NCI-H1417 (cell line): ENCODE measurements around the gene EBPL.
"Not testable (repeated sequence)": the region's sequence is repeated elsewhere in the genome, so short reads cannot be mapped to it uniquely, and the experiment has no call there.

Experiments
- DNase-seq, 3 experiments: peaks; one replicate each; lab custom pipeline; 2025; lab: John Stamatoyannopoulos, UW

Gene EBPL

GRCh38 chr13:49635599-49636433 lies 55.5 kb downstream of the EBPL start:
- peak in 1 of 3 experiments; percentile 48 for DNase-seq

- DNase-seq: no peak
Observed at GRCh38 chr13:49633710-49634109, 57.6 kb downstream of the EBPL start.

DNA sequence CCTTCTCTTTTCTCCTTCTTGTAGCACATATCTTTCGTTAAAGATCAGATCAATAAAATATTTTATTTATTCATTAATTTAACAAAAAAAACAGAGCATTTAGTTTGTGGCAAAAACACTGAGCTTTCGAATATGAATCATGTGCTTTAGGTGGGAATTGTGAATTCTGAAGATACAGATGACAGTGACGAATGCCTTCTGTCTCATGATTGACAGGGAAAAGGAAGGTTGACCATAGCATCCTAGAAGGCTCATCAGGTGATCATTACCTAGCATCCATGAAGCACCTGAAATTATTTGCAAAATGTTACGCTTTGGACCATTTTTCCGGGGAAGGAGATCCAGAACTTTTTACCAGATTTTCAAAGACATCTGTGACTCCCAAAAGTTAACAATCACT lies 59.1 kb downstream of the EBPL start:
- no peak for DNase-seq

- no peak for DNase-seq
Observed at GRCh38 chr13:49630580-49630979, 60.7 kb downstream of the EBPL start.

DNA sequence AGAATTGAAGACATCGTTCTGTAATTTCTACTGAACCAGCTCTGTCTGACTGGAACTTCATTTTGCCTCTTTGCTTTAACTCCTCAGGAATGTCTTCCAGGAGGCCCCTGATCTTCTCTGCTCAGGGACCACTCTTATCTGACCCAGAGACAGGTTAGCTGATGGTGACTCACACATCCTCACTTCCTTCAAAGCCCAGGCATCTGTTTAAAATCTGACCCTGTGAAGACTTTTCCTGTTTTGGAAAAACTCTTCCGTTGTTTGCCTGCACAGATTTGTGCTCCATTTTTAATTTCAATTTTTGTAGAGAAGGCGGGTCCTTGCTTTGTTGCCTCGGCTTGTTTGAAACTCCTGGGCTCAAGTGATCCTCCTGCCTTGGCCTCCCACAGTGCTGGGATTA lies 61.3 kb downstream of the EBPL start:
- DNase-seq: no peak

GRCh38 chr13:49629196-49629938 lies 61.9 kb downstream of the EBPL start:
- DNase-seq: no peak

GRCh38 chr13:49627831-49628652 lies 63.2 kb downstream of the EBPL start, which contains the start of gene ARL11:
Gene ARL11, plus strand, starts transcription at chr13:49628507. Its CDS starts 1,941 bp downstream, at chr13:49630448.
- DNase-seq: peak in 1 of 3 experiments; percentile 7

DNA sequence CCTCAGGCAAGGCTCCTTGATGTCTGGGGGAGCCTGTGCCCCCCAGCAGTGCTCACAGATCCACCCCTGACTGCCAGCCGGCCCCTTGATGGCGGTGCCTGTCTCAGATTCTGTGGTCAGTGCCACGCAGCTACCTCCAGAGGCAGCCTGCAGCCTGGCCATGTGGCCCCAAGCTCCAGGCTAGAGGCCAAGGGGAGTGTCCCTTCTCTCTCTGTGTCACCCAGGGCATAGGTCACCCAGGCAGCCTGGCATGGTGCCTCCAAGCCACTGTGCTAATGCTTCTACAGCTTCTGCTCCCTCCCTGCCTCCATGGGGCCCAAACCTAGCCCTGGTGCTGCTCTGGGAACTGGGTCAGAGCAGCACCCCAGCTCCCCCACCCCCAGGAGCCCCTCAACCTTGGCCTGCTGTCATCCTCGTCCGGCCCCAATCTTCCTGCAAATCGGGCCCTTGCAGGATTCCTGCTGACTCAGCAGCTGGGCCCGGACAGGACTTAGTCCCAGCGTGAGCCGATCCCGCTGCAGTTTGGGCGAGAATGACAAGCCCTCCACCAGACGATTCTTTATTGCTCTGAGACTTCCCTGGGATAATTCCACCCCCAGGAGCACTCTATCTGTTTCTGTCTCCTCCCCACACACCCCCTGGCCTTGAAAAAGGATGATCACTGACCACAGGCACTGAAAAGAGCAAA lies 65.8 kb downstream of the EBPL start:
- no peak for DNase-seq

- DNase-seq: no peak
Observed at GRCh38 chr13:49624229-49624628, 67.1 kb downstream of the EBPL start.

- no peak for DNase-seq
Observed at GRCh38 chr13:49622174-49622946, 68.9 kb downstream of the EBPL start.

- DNase-seq: no peak
Observed at GRCh38 chr13:49620170-49620621, 71.1 kb downstream of the EBPL start.

DNA sequence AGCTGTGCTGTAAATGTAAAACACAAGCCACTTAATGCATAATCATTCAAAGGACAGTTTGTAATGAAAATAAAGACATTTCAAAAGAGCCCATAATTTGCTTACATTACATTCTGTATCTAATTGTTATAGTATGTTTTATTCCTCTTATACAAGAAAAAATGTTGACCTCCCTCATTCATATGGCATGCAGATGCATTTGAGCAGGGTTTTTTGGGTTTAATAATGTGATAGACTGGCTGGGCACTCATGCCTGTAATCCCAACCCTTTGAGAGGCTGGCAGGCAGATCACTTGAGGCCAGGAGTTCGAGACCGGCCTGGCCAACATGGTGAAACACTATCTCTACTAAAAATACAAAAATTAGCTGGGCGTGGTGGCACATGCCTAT lies 74.6 kb downstream of the EBPL start:
- no peak for DNase-seq

GRCh38 chr13:49615836-49616675 lies 75.2 kb downstream of the EBPL start:
- DNase-seq: no peak

- not testable (repeated sequence) for DNase-seq
Observed at GRCh38 chr13:49612042-49612441, 79.2 kb downstream of the EBPL start.
